B cell (primary cell): ENCODE measurements around the gene ABHD5. TPM values are rescaled to one million over a fixed set of nuclear protein-coding genes. Genes with fewer than 3 reads are reported as not detected.

ENCODE experiments used
- ATAC-seq: fragments of 200-7000 bp; cut with Tn5 transposase; one replicate; pipeline ENCODE4 v1.10.0; 2021; ENCODE audit warnings: low read depth, mild to moderate bottlenecking, moderate number of reproducible peaks, moderate library complexity
- CTCF ChIA-PET: fragments of 350-600 bp; sonication (Branson Sonifier 250); formaldehyde crosslinking; loops from one replicate; lab custom pipeline; 2021; ENCODE audit warnings: antibody characterized with exemption, inconsistent platforms; lab: Charles Lee
- POLR2A ChIA-PET: fragments of 350-600 bp; sonication (Branson Sonifier 250); formaldehyde crosslinking; loops from one replicate; lab custom pipeline; 2021; ENCODE audit warnings: antibody characterized with exemption; lab: Charles Lee
- DNase-seq: peaks from one replicate; pipeline ENCODE4 v3.0.0; 2013
- H2AFZ ChIP-seq: 2 replicates; pipeline ENCODE4 v1.6.1; 2012; ENCODE audit warnings: mild to moderate bottlenecking, low read depth, low read length; ENCODE audit not compliant: insufficient read depth, poor library complexity, severe bottlenecking
- H3K27ac ChIP-seq, 2 donors: 1 replicate in 1 of 2; 2 replicates in 1 of 2; pipeline ENCODE4 v1.5.1; 2012 to 2013; ENCODE audit warnings: low read length in 2 of 2, mild to moderate bottlenecking in 2 of 2, moderate library complexity in 1 of 2
- H3K27me3 ChIP-seq, 4 experiments: fragments of 200-600 bp in 1 of 4; sonication (generic) in 1 of 4; replicated peaks in 1 of 4; 1 replicate in 2 of 4; 2 replicates in 2 of 4; pipeline versions ENCODE4 v1.6.1 to v1.7.0; 2013 to 2016; ENCODE audit warnings: low read length in 3 of 4, mild to moderate bottlenecking in 2 of 4, mixed read lengths in 1 of 4, moderate library complexity in 1 of 4; ENCODE audit not compliant: insufficient read depth in 4 of 4, control insufficient read depth in 3 of 4; ENCODE audit errors: control extremely low read depth in 1 of 4
- H3K36me3 ChIP-seq, 2 experiments: replicated peaks in 1 of 2; 1 replicate in 1 of 2; 2 replicates in 1 of 2; pipeline versions ENCODE4 v1.6.1 to v1.7.1; 2013; ENCODE audit warnings: low read length in 1 of 2; ENCODE audit not compliant: insufficient read depth in 2 of 2, control insufficient read depth in 1 of 2; ENCODE audit errors: control extremely low read depth in 1 of 2, extremely low read depth in 1 of 2
- H3K4me1 ChIP-seq, 2 donors: fragments of 200-600 bp in 1 of 2; sonication (generic) in 1 of 2; 1 replicate in 1 of 2; 2 replicates in 1 of 2; pipeline versions ENCODE4 v1.5.1 to v1.6.1; 2013 to 2017; ENCODE audit warnings: low read length in 2 of 2; ENCODE audit not compliant: control insufficient read depth in 2 of 2, insufficient read depth in 2 of 2
- H3K4me2 ChIP-seq: replicated peaks from 2 replicates; pipeline ENCODE3; 2012; ENCODE audit warnings: mild to moderate bottlenecking, low read depth, low read length; ENCODE audit not compliant: poor library complexity, severe bottlenecking
- H3K4me3 ChIP-seq, 5 experiments: fragments of 200-600 bp in 1 of 5; sonication (generic) in 1 of 5; 1 replicate in 3 of 5; 2 replicates in 2 of 5; pipeline versions ENCODE4 v1.5.1 to v1.7.0; 2011 to 2016; ENCODE audit warnings: low read length in 4 of 5, mild to moderate bottlenecking in 4 of 5, low read depth in 2 of 5, control low read depth in 1 of 5, moderate library complexity in 1 of 5; ENCODE audit not compliant: insufficient read depth in 1 of 5; ENCODE audit errors: control extremely low read depth in 1 of 5, extremely low read depth in 1 of 5
- H3K79me2 ChIP-seq: fragments of 200-600 bp; sonication (generic); one replicate; pipeline ENCODE4 v1.6.0; 2016; ENCODE audit warnings: low read length; ENCODE audit not compliant: control insufficient read depth, insufficient read depth
- H3K9ac ChIP-seq: fragments of 200-600 bp; sonication (generic); 2 replicates; pipeline ENCODE4 v1.6.1; 2017; ENCODE audit warnings: mild to moderate bottlenecking, low read length, moderate library complexity
- H3K9me3 ChIP-seq, 3 donors: one replicate each; pipeline versions ENCODE4 v1.6.1 to v1.7.1; 2013; ENCODE audit warnings: low read length in 2 of 3; ENCODE audit not compliant: control insufficient read depth in 2 of 3, insufficient read depth in 1 of 3; ENCODE audit errors: control extremely low read depth in 1 of 3
- H4K20me1 ChIP-seq: 2 replicates; pipeline ENCODE4 v1.6.0; 2012; ENCODE audit warnings: mild to moderate bottlenecking, low read length; ENCODE audit not compliant: insufficient read depth, control insufficient read depth, poor library complexity, severe bottlenecking
- H3K27ac Mint-ChIP-seq: one replicate; pipeline ENCODE4 v1.8.0; 2021; ENCODE audit warnings: mixed read lengths
- H3K27me3 Mint-ChIP-seq: one replicate; pipeline ENCODE4 v1.8.0; 2021; ENCODE audit warnings: mixed read lengths
- H3K4me1 Mint-ChIP-seq: one replicate; pipeline ENCODE4 v1.8.0; 2021; ENCODE audit warnings: mixed read lengths
- H3K4me3 Mint-ChIP-seq: one replicate; pipeline ENCODE4 v1.8.0; 2021; ENCODE audit warnings: mixed read lengths
- H3K9me3 Mint-ChIP-seq: one replicate; pipeline ENCODE4 v1.8.0; 2022; ENCODE audit warnings: mixed read lengths; ENCODE audit not compliant: insufficient read depth
- CTCF ChIP-seq: fragments of 200-600 bp; IDR thresholded peaks from one replicate; pipeline ENCODE4 v1.8.0; 2022; ENCODE audit warnings: antibody characterized with exemption, mild to moderate bottlenecking
- EZH2 ChIP-seq: IDR thresholded peaks from 2 replicates; pipeline ENCODE4 v1.6.1; 2012; ENCODE audit warnings: borderline replicate concordance, low read depth, mild to moderate bottlenecking, moderate library complexity, low read length; ENCODE audit not compliant: insufficient read depth, poor library complexity, severe bottlenecking
- WGBS: methylation state at CpG from one replicate; pipeline ENCODE4 v1.1.5; 2013; ENCODE audit warnings: missing lambda C conversion rate; ENCODE audit not compliant: insufficient coverage; 5-methylcytosine and 5-hydroxymethylcytosine counted together
- intact Hi-C: fragments of 100-400 bp; cut with micrococcal nuclease; formaldehyde crosslinking; loops from one replicate; pipeline ENCODE4 v1.10.0; 2022
- polyA plus RNA-seq: library from polyadenylated mRNA; depleted of rRNA; stranded (reverse); fragments of >200 nt; gene quantifications from 2 replicates; pipeline ENCODE4 v1.2.3, GENCODE V29; 2012
- total RNA-seq, 2 donors: library from RNA; stranded (reverse); fragments of 120-200 nt in 1 of 2; gene quantifications; 1 replicate in 1 of 2; 2 replicates in 1 of 2; pipeline versions ENCODE4 v1.2.3 to v1.2.4, GENCODE V29; 2013 to 2022

ABHD5 gene
- total and polyA plus RNA-seq, 2 donors (not counting 1 experiment from before 2014, with no cell fraction given), result 4.7 to 12.1 TPM

- WGBS, result no CpG with 5 or more reads among the region's 1 CpG
Observed at GRCh38 chr3:43693594-43693993, 2.9 kb downstream of the ABHD5 start.

GRCh38 chr3:43695443-43695842 lies 4.7 kb downstream of the ABHD5 start:
- Histone ChIP-seq H3K27ac (no peak overlapping the region), H4K20me1 (no peaks in the 10 kb centered on the region), H3K79me2 (peaks cover 22% of the 10 kb centered on the region), H3K27me3 (no peaks in the 10 kb centered on the region), H2AFZ (no peak overlapping the region), H3K4me1 (peaks cover 5 to 12% of the 10 kb centered on the region in 2 donors), H3K9me3 (no peaks in the 10 kb centered on the region), H3K4me3 (no peak overlapping the region), H3K4me2 (no peak overlapping the region), H3K9ac (no peak overlapping the region), H3K36me3 (peaks cover 0 to 2% of the 10 kb centered on the region in 2 experiments)
- DNase-seq (no peak), ATAC-seq (no peak)
- CTCF ChIA-PET, result no interaction called here
- POLR2A ChIA-PET, result no interaction called here
- Mint-ChIP-seq H3K4me1 (peaks cover 23% of the 10 kb centered on the region), H3K27ac (no peak overlapping the region), H3K27me3 (no peaks in the 10 kb centered on the region), H3K9me3 (no peaks in the 10 kb centered on the region), H3K4me3 (no peak overlapping the region)
- no CpG with 5 or more reads among the region's 2 CpGs for WGBS
- intact Hi-C loops, result no loop called here
- TF ChIP-seq CTCF (no peak), EZH2 (no peak)

More at GRCh38 chr3:43693594-43693993, 2.9 kb downstream of the ABHD5 start:
- no peaks in the 10 kb centered on the region for H4K20me1 ChIP-seq
- TF ChIP-seq EZH2 (no peak), CTCF (no peak)
- H3K9ac ChIP-seq, result no peak overlapping the region
- H3K27ac ChIP-seq, result no peak overlapping the region
- Mint-ChIP-seq H3K27ac (no peak overlapping the region), H3K4me3 (no peak overlapping the region), H3K4me1 (peaks cover 30% of the 10 kb centered on the region), H3K9me3 (no peaks in the 10 kb centered on the region), H3K27me3 (no peaks in the 10 kb centered on the region)
- ChIA-PET POLR2A (no interaction called here), CTCF (interaction anchor here (0.7 kb wide), 1 partner anchor 923 kb away, joined by 3 read pairs; no protein-coding TSS in a partner anchor)
- peaks cover 5 to 21% of the 10 kb centered on the region in 2 donors for H3K4me1 ChIP-seq
- no peaks in the 10 kb centered on the region for H3K9me3 ChIP-seq
- H3K4me3 ChIP-seq, result no peak overlapping the region
- H3K79me2 ChIP-seq, result peaks cover 22% of the 10 kb centered on the region
- ATAC-seq, result no peak
- no peak for DNase-seq
- no peak overlapping the region for H2AFZ ChIP-seq
- no peaks in the 10 kb centered on the region for H3K27me3 ChIP-seq
- intact Hi-C loops, result loop anchor here (5.0 kb wide), 2 partner anchors 586 to 1191 kb away; partner anchors contain the start of genes POMGNT2 and VIPR1
- no peaks in the 10 kb centered on the region for H3K36me3 ChIP-seq
- no peak overlapping the region for H3K4me2 ChIP-seq
